ENCODE results near the gene CDC27. TPM values are rescaled to one million over a fixed set of nuclear protein-coding genes. Genes with fewer than 3 reads are reported as not detected.
A peak's percentile ranks its signal among the peaks of the same experiment; 100 is the strongest.
"Not testable (repeated sequence)": the region's sequence is repeated elsewhere in the genome, so short reads cannot be mapped to it uniquely, and the experiment has no call there.

The CDC27 gene
- total RNA-seq, 1 donor from 2014 or later = 125 TPM

- no peaks in the 10 kb centered on the region for H3K36me3 Mint-ChIP-seq (ENCODE audit: low read depth)
- H3K27me3 Mint-ChIP-seq (ENCODE audit: low read depth) = peaks cover 30% of the 10 kb centered on the region
- peaks cover 14% of the 10 kb centered on the region for H3K4me1 Mint-ChIP-seq
- H3K27ac Mint-ChIP-seq (ENCODE audit: unreplicated experiment) = no peak overlapping the region
- peak; percentile 72 for DNase-seq (ENCODE audit: low read depth, low spot score)
- H3K9me3 Mint-ChIP-seq = no peaks in the 10 kb centered on the region
- H3K4me3 Mint-ChIP-seq = peak overlapping the region; percentile 35
- peak; percentile 90 for TF ChIP-seq CTCF (conservative IDR thresholded peaks at IDR 0.05)
Observed at GRCh38 chr17:47229535-47230443, 40.7 kb upstream of the CDC27 start.

- Mint-ChIP-seq H3K4me1 (peaks cover 14% of the 10 kb centered on the region), H3K9me3 (peaks cover 6% of the 10 kb centered on the region), H3K4me3 (no peak overlapping the region), H3K27ac (ENCODE audit: unreplicated experiment) (no peak overlapping the region), H3K36me3 (ENCODE audit: low read depth) (no peaks in the 10 kb centered on the region), H3K27me3 (ENCODE audit: low read depth) (peaks cover 26% of the 10 kb centered on the region)
- no peak for TF ChIP-seq CTCF (conservative IDR thresholded peaks at IDR 0.05)
- DNase-seq (ENCODE audit: low read depth, low spot score) = no peak
Observed at GRCh38 chr17:47227862-47228261, 38.8 kb upstream of the CDC27 start.

GRCh38 chr17:47225911-47226688 lies 37.0 kb upstream of the CDC27 start:
- Mint-ChIP-seq H3K4me3 (no peak overlapping the region), H3K27ac (ENCODE audit: unreplicated experiment) (no peak overlapping the region), H3K9me3 (peaks cover 6% of the 10 kb centered on the region), H3K27me3 (ENCODE audit: low read depth) (peaks cover 16% of the 10 kb centered on the region), H3K36me3 (ENCODE audit: low read depth) (no peaks in the 10 kb centered on the region), H3K4me1 (peaks cover 14% of the 10 kb centered on the region)
- TF ChIP-seq CTCF (conservative IDR thresholded peaks at IDR 0.05) = no peak
- no peak for DNase-seq (ENCODE audit: low read depth, low spot score)

- H3K9me3 Mint-ChIP-seq = peaks cover 6% of the 10 kb centered on the region
- no peaks in the 10 kb centered on the region for H3K36me3 Mint-ChIP-seq (ENCODE audit: low read depth)
- peaks cover 14% of the 10 kb centered on the region for H3K4me1 Mint-ChIP-seq
- no peak overlapping the region for H3K4me3 Mint-ChIP-seq
- no peak for TF ChIP-seq CTCF (conservative IDR thresholded peaks at IDR 0.05)
- H3K27me3 Mint-ChIP-seq (ENCODE audit: low read depth) = peaks cover 10% of the 10 kb centered on the region
- no peak for DNase-seq (ENCODE audit: low read depth, low spot score)
- no peak overlapping the region for H3K27ac Mint-ChIP-seq (ENCODE audit: unreplicated experiment)
Observed at GRCh38 chr17:47225436-47225858, 36.4 kb upstream of the CDC27 start.

- no peak overlapping the region for H3K4me3 Mint-ChIP-seq
- peaks cover 12% of the 10 kb centered on the region for H3K4me1 Mint-ChIP-seq
- no peak for TF ChIP-seq CTCF (conservative IDR thresholded peaks at IDR 0.05)
- H3K27ac Mint-ChIP-seq (ENCODE audit: unreplicated experiment) = no peak overlapping the region
- H3K9me3 Mint-ChIP-seq = peaks cover 6% of the 10 kb centered on the region
- no peak for DNase-seq (ENCODE audit: low read depth, low spot score)
- H3K27me3 Mint-ChIP-seq (ENCODE audit: low read depth) = peaks cover 5% of the 10 kb centered on the region
- H3K36me3 Mint-ChIP-seq (ENCODE audit: low read depth) = no peaks in the 10 kb centered on the region
Observed at GRCh38 chr17:47224966-47225365, 35.9 kb upstream of the CDC27 start.

GRCh38 chr17:47224077-47224476 lies 35.0 kb upstream of the CDC27 start:
- not testable (repeated sequence) for H3K4me1 Mint-ChIP-seq; H3K4me3 Mint-ChIP-seq; H3K36me3 Mint-ChIP-seq (ENCODE audit: low read depth); H3K27me3 Mint-ChIP-seq (ENCODE audit: low read depth); DNase-seq (ENCODE audit: low read depth, low spot score); H3K27ac Mint-ChIP-seq (ENCODE audit: unreplicated experiment); H3K9me3 Mint-ChIP-seq

Measured in neural crest cell (in vitro differentiated cells).